ENCODE results near the gene PDHA1. TPM values are rescaled to one million over a fixed set of nuclear protein-coding genes. Genes with fewer than 3 reads are reported as not detected.

Gene PDHA1
- total and polyA plus RNA-seq, 2 of the 8 experiments (the other 6 are each of a cell fraction or from before 2014, with no cell fraction given) = 128 to 225 TPM

GRCh38 chrX:19373351-19373891 is 29.7 kb downstream of the PDHA1 start:
- Histone ChIP-seq H2BK15ac (ENCODE audit: low read length) (no peak overlapping the region), H3K4me2 (ENCODE audit: insufficient read depth in 1 of 2, low read depth in 2 of 2, low read length in 2 of 2) (peak overlapping the region; percentile 47 to 94), H3K4me1 (replicated peaks in 1 of 4; ENCODE audit: control insufficient read depth in 3 of 4, insufficient read depth in 4 of 4, low read length in 3 of 4) (0 out of 7 replicates have a peak, but pooled peaks cover 0 to 4% (median 0%) of the 10 kb centered on the region in 4 experiments), H2BK12ac (ENCODE audit: low read depth, low read length) (no peak overlapping the region), H3K4ac (replicated peaks; ENCODE audit: insufficient read length, low read depth, low read length) (no peak overlapping the region), H3K27ac (ENCODE audit: low read depth, low read length) (no peak overlapping the region), H2BK20ac (ENCODE audit: low read length) (no peak overlapping the region), H3K9ac (replicated peaks in 1 of 4; ENCODE audit: extremely low read depth in 1 of 4, low read depth in 3 of 4, low read length in 3 of 4) (no peak overlapping the region; a peak in 1 of 7 replicates), H2BK5ac (ENCODE audit: low read depth, low read length) (no peak overlapping the region; the same call in 1 of the 2 replicates), H2BK120ac (replicated peaks; ENCODE audit: low read depth, low read length) (no peak overlapping the region), H3K56ac (replicated peaks; ENCODE audit: insufficient read length, low read depth, low read length) (no peak overlapping the region), H2AFZ (ENCODE audit: low read length) (0 out of 2 replicates have a peak overlapping the region, but pooled peaks have one; percentile 32), H3K23me2 (ENCODE audit: low read depth, low read length) (peaks cover 9% of the 10 kb centered on the region; the same call in 1 of the 2 replicates), H3K9me3 (ENCODE audit: insufficient read depth in 2 of 2, low read depth in 1 of 2, low read length in 1 of 2) (no peaks in the 10 kb centered on the region), H4K5ac (ENCODE audit: insufficient read length, low read depth, low read length) (no peak overlapping the region), H3K79me2 (ENCODE audit: control insufficient read depth in 1 of 2, insufficient read depth in 2 of 2, low read length in 2 of 2) (no peaks in the 10 kb centered on the region), H3K23ac (ENCODE audit: insufficient read length) (no peak overlapping the region), H3K14ac (ENCODE audit: insufficient read length) (no peak overlapping the region), H4K8ac (ENCODE audit: extremely low read depth, insufficient read depth, low read length) (no peak overlapping the region), H2AK5ac (ENCODE audit: low read depth, low read length) (no peak overlapping the region), H4K20me1 (replicated peaks in 1 of 2; ENCODE audit: control insufficient read depth in 1 of 2, insufficient read depth in 2 of 2, low read length in 2 of 2) (no peaks in the 10 kb centered on the region), H3K18ac (ENCODE audit: extremely low read depth, low read length) (no peak overlapping the region), H3K27me3 (replicated peaks in 1 of 4; ENCODE audit: control insufficient read depth in 3 of 4, extremely low read depth in 1 of 4, insufficient read depth in 3 of 4, low read length in 3 of 4) (peaks cover 0 to 5% (median 3%) of the 10 kb centered on the region in 4 experiments; a peak in 3 of 7 replicates), H3K79me1 (ENCODE audit: low read depth, low read length) (no peaks in the 10 kb centered on the region), H4K91ac (replicated peaks; ENCODE audit: insufficient read length, low read length) (no peak overlapping the region), H3K36me3 (ENCODE audit: control insufficient read depth in 2 of 4, insufficient read depth in 4 of 4, low read length in 3 of 4) (no peaks in the 10 kb centered on the region), H3K4me3 (ENCODE audit: extremely low read depth in 1 of 4, insufficient read depth in 2 of 4, low read depth in 3 of 4, low read length in 4 of 4) (peak overlapping the region; percentile 58 to 71 (median 60))
- peak in 1 of 2 experiments; percentile 53 for DNase-seq (ENCODE audit: low read depth in 1 of 2, low spot score in 2 of 2)
- 8% methylated on average over 10 of the region's 23 CpGs; no CpG with 5 or more reads in 1 of the 2 experiments for WGBS, 2 experiments (ENCODE audit: extremely low coverage in 1 of 2, insufficient coverage in 1 of 2, insufficient read length in 1 of 2, insufficient replicate concordance in 2 of 2, low coverage in 1 of 2, low lambda C conversion rate in 2 of 2, missing lambda C conversion rate in 1 of 2)
- CTCF ChIA-PET (ENCODE audit: partially characterized antibody) = interaction anchor here (0.9 kb wide), 1 partner anchor 9 kb away, joined by 4 read pairs; no protein-coding TSS in a partner anchor
- FAIRE-seq = no peak
- TF ChIP-seq EGR1 (IDR thresholded peaks at IDR 0.05; ENCODE audit: borderline replicate concordance, low read depth, low read length) = no peak
- POLR2A ChIA-PET (ENCODE audit: partially characterized antibody) = no interaction called here

All from H1 (cell line).